GM19397 (cell line): ENCODE results near the gene BRD4.
"Not testable (repeated sequence)": the region's sequence is repeated elsewhere in the genome, so short reads cannot be mapped to it uniquely, and the experiment has no call there.

Experiments used
- ATAC-seq: cut with Tn5 transposase; IDR thresholded peaks from one replicate; pipeline ENCODE4 v1.9.1; 2021; ENCODE audit warnings: mild to moderate bottlenecking, moderate library complexity; ENCODE audit not compliant: unreplicated experiment

The BRD4 gene

GRCh38 chr19:15363048-15363447, 30.7 kb upstream of the BRD4 start:
- not testable (repeated sequence) for ATAC-seq

GRCh38 chr19:15360015-15360414, 27.7 kb upstream of the BRD4 start:
- not testable (repeated sequence) for ATAC-seq

- no peak for ATAC-seq
Observed at GRCh38 chr19:15358918-15359317, 26.6 kb upstream of the BRD4 start.

- no peak for ATAC-seq
Observed at GRCh38 chr19:15357906-15358305, 25.6 kb upstream of the BRD4 start.

- no peak for ATAC-seq
Observed at GRCh38 chr19:15354566-15355296, 22.4 kb upstream of the BRD4 start.

- no peak for ATAC-seq
Observed at GRCh38 chr19:15353908-15354307, 21.6 kb upstream of the BRD4 start.

- ATAC-seq = not testable (repeated sequence)
Observed at GRCh38 chr19:15352535-15352934, 20.2 kb upstream of the BRD4 start.

GRCh38 chr19:15341328-15341727, 9.0 kb upstream of the BRD4 start:
- not testable (repeated sequence) for ATAC-seq

GRCh38 chr19:15340086-15340485, 7.7 kb upstream of the BRD4 start:
- ATAC-seq = no peak

GRCh38 chr19:15337202-15337601, 4.9 kb upstream of the BRD4 start:
- no peak for ATAC-seq

- ATAC-seq = not testable (repeated sequence)
Observed at GRCh38 chr19:15335992-15336391, 3.7 kb upstream of the BRD4 start.

GRCh38 chr19:15331419-15332310, 674 bp downstream of the BRD4 start:
- ATAC-seq = peak; percentile 39

- ATAC-seq = no peak
Observed at GRCh38 chr19:15330801-15331418, 1.4 kb downstream of the BRD4 start.

- no peak for ATAC-seq
Observed at GRCh38 chr19:15328312-15328711, 4.0 kb downstream of the BRD4 start.

- no peak for ATAC-seq
Observed at GRCh38 chr19:15324791-15325519, 7.4 kb downstream of the BRD4 start.

GRCh38 chr19:15323496-15324235, 8.7 kb downstream of the BRD4 start:
- no peak for ATAC-seq

GRCh38 chr19:15321739-15322138, 10.6 kb downstream of the BRD4 start:
- no peak for ATAC-seq

GRCh38 chr19:15320116-15320515, 12.2 kb downstream of the BRD4 start:
- ATAC-seq = no peak

GRCh38 chr19:15318241-15318691, 14.1 kb downstream of the BRD4 start:
- no peak for ATAC-seq
